Jurkat, Clone E6-1 (cell line): ENCODE data around the gene DYNAP.
A peak's percentile ranks its signal among the peaks of the same experiment; 100 is the strongest.

Experiments
- DNase-seq: peaks from one replicate; pipeline ENCODE4 v3.0.0-alpha.2; 2011; ENCODE audit warnings: low read depth, low spot score
- H3K4me3 ChIP-seq: 2 replicates; pipeline ENCODE4 v1.5.1; 2011; ENCODE audit warnings: mild to moderate bottlenecking, low read length, control low read depth, moderate library complexity

The DYNAP gene

GRCh38 chr18:54622084-54622483, 31.0 kb downstream of the DYNAP start:
- H3K4me3 ChIP-seq: no peak overlapping the region
- no peak for DNase-seq

- no peak for DNase-seq
- H3K4me3 ChIP-seq: no peak overlapping the region
Observed at GRCh38 chr18:54626779-54627178, 35.7 kb downstream of the DYNAP start.

GRCh38 chr18:54630963-54631362, 39.9 kb downstream of the DYNAP start:
- no peak overlapping the region for H3K4me3 ChIP-seq
- DNase-seq: no peak

GRCh38 chr18:54636217-54636616, 45.2 kb downstream of the DYNAP start:
- DNase-seq: no peak
- no peak overlapping the region for H3K4me3 ChIP-seq

GRCh38 chr18:54641734-54642133, 50.7 kb downstream of the DYNAP start:
- peak; percentile 2 for DNase-seq
- no peak overlapping the region for H3K4me3 ChIP-seq

- H3K4me3 ChIP-seq: no peak overlapping the region
- DNase-seq: peak; percentile 44
Observed at GRCh38 chr18:54647176-54647575, 56.1 kb downstream of the DYNAP start.
